Measurements from ENCODE around the gene NAALADL2.

DNA sequence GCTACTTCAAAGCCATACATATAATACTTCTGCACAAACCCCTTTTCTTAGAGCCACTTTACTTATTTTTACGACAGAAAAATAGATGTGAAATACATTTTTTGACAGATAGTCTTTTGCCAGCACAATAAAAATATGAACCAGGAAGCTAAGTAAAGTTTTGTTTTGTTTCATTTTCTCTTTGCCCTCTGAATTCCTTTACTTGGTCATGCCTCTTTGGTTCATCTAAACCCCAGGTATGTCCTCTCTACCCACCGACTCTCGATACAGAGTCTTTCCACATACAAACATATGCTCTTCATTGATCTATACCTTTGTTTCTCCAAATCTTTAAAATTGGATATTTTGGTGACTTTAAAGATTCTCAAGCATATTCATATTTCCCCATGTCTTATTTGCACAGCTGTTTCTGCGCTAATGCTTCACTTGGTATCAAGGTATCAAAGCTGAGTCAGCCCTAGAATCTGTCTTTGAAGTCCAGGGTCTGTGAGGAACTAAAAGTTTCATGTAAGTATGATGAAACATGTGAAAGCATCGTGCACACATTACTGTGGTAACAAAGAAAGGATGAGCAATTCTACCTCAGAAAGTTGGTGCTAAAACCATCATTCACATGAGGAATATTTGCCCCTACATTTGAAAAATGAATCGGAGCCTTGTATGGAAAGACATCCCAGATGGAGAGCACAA, 845.4 kb downstream of the NAALADL2 start:
- TF ChIP-seq, protein P1, sequence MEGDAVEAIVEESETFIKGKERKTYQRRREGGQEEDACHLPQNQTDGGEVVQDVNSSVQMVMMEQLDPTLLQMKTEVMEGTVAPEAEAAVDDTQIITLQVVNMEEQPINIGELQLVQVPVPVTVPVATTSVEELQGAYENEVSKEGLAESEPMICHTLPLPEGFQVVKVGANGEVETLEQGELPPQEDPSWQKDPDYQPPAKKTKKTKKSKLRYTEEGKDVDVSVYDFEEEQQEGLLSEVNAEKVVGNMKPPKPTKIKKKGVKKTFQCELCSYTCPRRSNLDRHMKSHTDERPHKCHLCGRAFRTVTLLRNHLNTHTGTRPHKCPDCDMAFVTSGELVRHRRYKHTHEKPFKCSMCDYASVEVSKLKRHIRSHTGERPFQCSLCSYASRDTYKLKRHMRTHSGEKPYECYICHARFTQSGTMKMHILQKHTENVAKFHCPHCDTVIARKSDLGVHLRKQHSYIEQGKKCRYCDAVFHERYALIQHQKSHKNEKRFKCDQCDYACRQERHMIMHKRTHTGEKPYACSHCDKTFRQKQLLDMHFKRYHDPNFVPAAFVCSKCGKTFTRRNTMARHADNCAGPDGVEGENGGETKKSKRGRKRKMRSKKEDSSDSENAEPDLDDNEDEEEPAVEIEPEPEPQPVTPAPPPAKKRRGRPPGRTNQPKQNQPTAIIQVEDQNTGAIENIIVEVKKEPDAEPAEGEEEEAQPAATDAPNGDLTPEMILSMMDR (conservative IDR thresholded peaks at IDR 0.05; ENCODE audit: low read depth, low read length): no peak
- TF ChIP-seq MXI1 (IDR thresholded peaks at IDR 0.05; ENCODE audit: borderline replicate concordance, low read depth, low read length) (no peak), POLR2A (IDR thresholded peaks at IDR 0.05; ENCODE audit: low read depth, low read length) (no peak), RAD21 (IDR thresholded peaks at IDR 0.05; ENCODE audit: low read length) (no peak), NFE2L2 (IDR thresholded peaks at IDR 0.05; ENCODE audit: low read depth, low read length) (no peak), SMC3 (IDR thresholded peaks at IDR 0.05; ENCODE audit: low read depth, low read length) (no peak), RFX5 (IDR thresholded peaks at IDR 0.05; ENCODE audit: low read depth, low read length) (no peak), BHLHE40 (IDR thresholded peaks at IDR 0.05; ENCODE audit: low read depth, low read length) (no peak), MAZ (IDR thresholded peaks at IDR 0.05; ENCODE audit: borderline replicate concordance, low read depth, low read length) (no peak), FOS (IDR thresholded peaks at IDR 0.05; ENCODE audit: low read depth, low read length) (no peak)
- TF ChIP-seq, protein P2, sequence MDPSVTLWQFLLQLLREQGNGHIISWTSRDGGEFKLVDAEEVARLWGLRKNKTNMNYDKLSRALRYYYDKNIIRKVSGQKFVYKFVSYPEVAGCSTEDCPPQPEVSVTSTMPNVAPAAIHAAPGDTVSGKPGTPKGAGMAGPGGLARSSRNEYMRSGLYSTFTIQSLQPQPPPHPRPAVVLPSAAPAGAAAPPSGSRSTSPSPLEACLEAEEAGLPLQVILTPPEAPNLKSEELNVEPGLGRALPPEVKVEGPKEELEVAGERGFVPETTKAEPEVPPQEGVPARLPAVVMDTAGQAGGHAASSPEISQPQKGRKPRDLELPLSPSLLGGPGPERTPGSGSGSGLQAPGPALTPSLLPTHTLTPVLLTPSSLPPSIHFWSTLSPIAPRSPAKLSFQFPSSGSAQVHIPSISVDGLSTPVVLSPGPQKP (IDR thresholded peaks at IDR 0.05; ENCODE audit: borderline replicate concordance, low read depth, low read length): no peak

All from IMR-90 (cell line).